ENCODE data around the gene LKAAEAR1. TPM values are rescaled to one million over a fixed set of nuclear protein-coding genes. Genes with fewer than 3 reads are reported as not detected.

Gene LKAAEAR1
- total and polyA plus RNA-seq, 12 donors: 0.12 TPM; not detected in 11

DNA sequence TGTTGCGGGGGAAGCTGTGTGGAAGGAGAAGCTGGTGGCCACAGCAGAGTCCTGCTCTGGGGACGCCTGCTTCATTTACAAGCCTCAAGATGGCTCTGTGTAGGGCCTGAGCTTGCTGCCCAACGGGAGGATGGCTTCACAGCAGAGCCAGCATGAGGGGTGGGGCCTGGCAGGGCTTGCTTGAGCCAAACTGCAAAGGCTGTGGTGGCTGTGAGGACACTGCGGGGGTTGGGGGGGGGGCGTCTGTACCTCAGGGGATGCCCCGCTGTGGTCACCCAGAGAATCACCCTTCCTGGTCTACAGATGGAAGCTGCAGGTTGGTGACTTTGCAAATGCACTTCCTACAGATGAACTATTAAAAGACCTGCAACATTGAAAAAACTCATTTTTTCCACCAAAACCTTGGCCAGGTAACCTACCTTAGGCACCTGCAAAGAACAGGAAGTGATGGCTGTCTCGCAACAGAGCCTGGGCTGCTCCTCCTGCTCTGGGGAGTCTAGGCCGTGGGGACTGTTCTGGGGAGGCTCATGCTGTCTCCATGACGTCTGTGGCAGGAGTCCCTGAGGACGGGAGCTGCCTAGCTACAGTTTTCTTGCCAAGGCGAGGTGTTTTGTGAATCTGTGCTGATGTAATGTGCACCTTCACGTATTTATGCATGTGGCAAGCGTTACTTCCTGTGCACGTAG, 15.8 kb upstream of the LKAAEAR1 start:
- peaks cover 29 to 63% (median 48%) of the 10 kb centered on the region in 7 donors for H3K27me3 ChIP-seq
- DNase-seq (no peak), ATAC-seq (no peak)
- no peak overlapping the region for H3K27ac ChIP-seq
- peaks cover 0 to 13% (median 12%) of the 10 kb centered on the region in 9 donors for H3K4me1 ChIP-seq
- 84 to 86% methylated on average over 14 of the region's 14 CpGs for WGBS, 2 donors
- intact Hi-C loops (cut with DNase I): no loop called here
- no peaks in the 10 kb centered on the region for H3K9me3 ChIP-seq
- no peak overlapping the region for H3K4me3 ChIP-seq
- TF ChIP-seq, protein P1, sequence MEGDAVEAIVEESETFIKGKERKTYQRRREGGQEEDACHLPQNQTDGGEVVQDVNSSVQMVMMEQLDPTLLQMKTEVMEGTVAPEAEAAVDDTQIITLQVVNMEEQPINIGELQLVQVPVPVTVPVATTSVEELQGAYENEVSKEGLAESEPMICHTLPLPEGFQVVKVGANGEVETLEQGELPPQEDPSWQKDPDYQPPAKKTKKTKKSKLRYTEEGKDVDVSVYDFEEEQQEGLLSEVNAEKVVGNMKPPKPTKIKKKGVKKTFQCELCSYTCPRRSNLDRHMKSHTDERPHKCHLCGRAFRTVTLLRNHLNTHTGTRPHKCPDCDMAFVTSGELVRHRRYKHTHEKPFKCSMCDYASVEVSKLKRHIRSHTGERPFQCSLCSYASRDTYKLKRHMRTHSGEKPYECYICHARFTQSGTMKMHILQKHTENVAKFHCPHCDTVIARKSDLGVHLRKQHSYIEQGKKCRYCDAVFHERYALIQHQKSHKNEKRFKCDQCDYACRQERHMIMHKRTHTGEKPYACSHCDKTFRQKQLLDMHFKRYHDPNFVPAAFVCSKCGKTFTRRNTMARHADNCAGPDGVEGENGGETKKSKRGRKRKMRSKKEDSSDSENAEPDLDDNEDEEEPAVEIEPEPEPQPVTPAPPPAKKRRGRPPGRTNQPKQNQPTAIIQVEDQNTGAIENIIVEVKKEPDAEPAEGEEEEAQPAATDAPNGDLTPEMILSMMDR (IDR thresholded peaks at IDR 0.05): no peak
- H3K36me3 ChIP-seq: peaks cover 0 to 12% (median 0%) of the 10 kb centered on the region in 9 donors

- peaks cover 0 to 12% (median 0%) of the 10 kb centered on the region in 9 donors for H3K36me3 ChIP-seq
- peaks cover 29 to 59% (median 48%) of the 10 kb centered on the region in 7 donors for H3K27me3 ChIP-seq
- intact Hi-C loops (cut with DNase I): no loop called here
- no peak for ATAC-seq
- H3K4me1 ChIP-seq: peaks cover 0 to 13% (median 12%) of the 10 kb centered on the region in 9 donors
- WGBS, 2 donors: 85 to 90% methylated on average over 21 of the region's 21 CpGs
- no peaks in the 10 kb centered on the region for H3K9me3 ChIP-seq
- no peak overlapping the region for H3K4me3 ChIP-seq
- no peak for DNase-seq
- no peak overlapping the region for H3K27ac ChIP-seq
- TF ChIP-seq, protein P1 (IDR thresholded peaks at IDR 0.05): no peak
Measured at GRCh38 chr20:64099086-64099786, 15.0 kb upstream of the LKAAEAR1 start.

DNA sequence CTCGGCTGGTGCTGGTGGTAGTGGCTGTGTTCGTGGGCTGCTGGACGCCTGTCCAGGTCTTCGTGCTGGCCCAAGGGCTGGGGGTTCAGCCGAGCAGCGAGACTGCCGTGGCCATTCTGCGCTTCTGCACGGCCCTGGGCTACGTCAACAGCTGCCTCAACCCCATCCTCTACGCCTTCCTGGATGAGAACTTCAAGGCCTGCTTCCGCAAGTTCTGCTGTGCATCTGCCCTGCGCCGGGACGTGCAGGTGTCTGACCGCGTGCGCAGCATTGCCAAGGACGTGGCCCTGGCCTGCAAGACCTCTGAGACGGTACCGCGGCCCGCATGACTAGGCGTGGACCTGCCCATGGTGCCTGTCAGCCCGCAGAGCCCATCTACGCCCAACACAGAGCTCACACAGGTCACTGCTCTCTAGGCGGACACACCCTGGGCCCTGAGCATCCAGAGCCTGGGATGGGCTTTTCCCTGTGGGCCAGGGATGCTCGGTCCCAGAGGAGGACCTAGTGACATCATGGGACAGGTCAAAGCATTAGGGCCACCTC, 14.3 kb upstream of the LKAAEAR1 start:
- peaks cover 0 to 13% (median 12%) of the 10 kb centered on the region in 9 donors for H3K4me1 ChIP-seq
- H3K36me3 ChIP-seq: peaks cover 0 to 12% (median 0%) of the 10 kb centered on the region in 9 donors
- no peak overlapping the region for H3K4me3 ChIP-seq
- no peak for DNase-seq
- TF ChIP-seq, protein P1 (IDR thresholded peaks at IDR 0.05): no peak
- H3K27ac ChIP-seq: no peak overlapping the region
- H3K9me3 ChIP-seq: no peaks in the 10 kb centered on the region
- intact Hi-C loops (cut with DNase I): no loop called here
- peaks cover 23 to 52% (median 44%) of the 10 kb centered on the region in 7 donors for H3K27me3 ChIP-seq
- ATAC-seq: peak in 1 of 8 donors; percentile 16
- 96 to 97% methylated on average over 28 of the region's 28 CpGs for WGBS, 2 donors

GRCh38 chr20:64096535-64096934, 12.3 kb upstream of the LKAAEAR1 start:
- H3K27me3 ChIP-seq: peaks cover 10 to 32% (median 25%) of the 10 kb centered on the region in 7 donors
- TF ChIP-seq, protein P1 (IDR thresholded peaks at IDR 0.05): no peak
- DNase-seq: no peak
- H3K4me3 ChIP-seq: no peak overlapping the region
- H3K36me3 ChIP-seq: peaks cover 0 to 12% (median 0%) of the 10 kb centered on the region in 9 donors
- no peaks in the 10 kb centered on the region for H3K9me3 ChIP-seq
- intact Hi-C loops (cut with DNase I): no loop called here
- H3K4me1 ChIP-seq: peaks cover 0 to under 1% (median 0%) of the 10 kb centered on the region in 9 donors
- H3K27ac ChIP-seq: no peak overlapping the region
- WGBS, 2 donors: 80 to 86% methylated on average over 6 of the region's 6 CpGs
- ATAC-seq: no peak

Measured in heart right ventricle (tissue), 16 donors.